Osteoblast (primary cell): ENCODE measurements around the gene UGT1A7. TPM values are rescaled to one million over a fixed set of nuclear protein-coding genes. Genes with fewer than 3 reads are reported as not detected.

ENCODE experiments used
- DNase-seq: peaks from one replicate; pipeline ENCODE4 v3.0.0; 2011; ENCODE audit warnings: low spot score, mixed read lengths; ENCODE audit not compliant: insufficient read length; ENCODE audit errors: missing footprints
- H2AFZ ChIP-seq: 2 replicates; pipeline ENCODE4 v1.6.0; 2011; ENCODE audit warnings: mild to moderate bottlenecking, low read length
- H3K27ac ChIP-seq: 2 replicates; pipeline ENCODE4 v1.5.1; 2011; ENCODE audit warnings: mild to moderate bottlenecking, low read depth, low read length, moderate library complexity
- H3K27me3 ChIP-seq: 2 replicates; pipeline ENCODE4 v1.6.0; 2012; ENCODE audit warnings: mild to moderate bottlenecking, control low read depth, inconsistent platforms, low read length, moderate library complexity; ENCODE audit not compliant: insufficient read depth
- H3K36me3 ChIP-seq: 2 replicates; pipeline ENCODE4 v1.5.1; 2011; ENCODE audit warnings: mild to moderate bottlenecking, low read length, control low read depth, moderate library complexity; ENCODE audit not compliant: insufficient read depth
- H3K4me1 ChIP-seq: 2 replicates; pipeline ENCODE4 v1.5.1; 2011; ENCODE audit warnings: mild to moderate bottlenecking, low read length, control low read depth, moderate library complexity; ENCODE audit not compliant: insufficient read depth
- H3K4me2 ChIP-seq: 2 replicates; pipeline ENCODE4 v1.6.0; 2011; ENCODE audit warnings: mild to moderate bottlenecking, low read length; ENCODE audit not compliant: insufficient read depth
- H3K4me3 ChIP-seq: fragments of 200-600 bp; sonication (generic); 3 replicates; pipeline ENCODE4 v1.5.1; 2012; ENCODE audit warnings: mild to moderate bottlenecking, low read length, inconsistent platforms; ENCODE audit not compliant: insufficient read depth
- H3K79me2 ChIP-seq: 2 replicates; pipeline ENCODE4 v1.6.0; 2012; ENCODE audit warnings: mild to moderate bottlenecking, low read length, control low read depth, inconsistent platforms; ENCODE audit not compliant: insufficient read depth
- H3K9me3 ChIP-seq: 2 replicates; pipeline ENCODE4 v1.5.1; 2011; ENCODE audit warnings: low read depth, low read length, control low read depth
- H4K20me1 ChIP-seq: 2 replicates; pipeline ENCODE4 v1.6.0; 2012; ENCODE audit warnings: mild to moderate bottlenecking, low read length, control low read depth; ENCODE audit not compliant: insufficient read depth
- total RNA-seq: library from RNA; depleted of rRNA; stranded (reverse); fragments of >200 nt; gene quantifications from 2 replicates; pipeline ENCODE4 v1.2.3, GENCODE V29; 2012
- TF ChIP-seq, protein P1 (sequence below): IDR thresholded peaks from 2 replicates; pipeline ENCODE4 v1.5.1; 2011; ENCODE audit warnings: mild to moderate bottlenecking, low read depth, low read length, moderate library complexity; ENCODE audit errors: extremely low read depth

Gene UGT1A7
- total RNA-seq, 1 donor = not detected

DNA sequence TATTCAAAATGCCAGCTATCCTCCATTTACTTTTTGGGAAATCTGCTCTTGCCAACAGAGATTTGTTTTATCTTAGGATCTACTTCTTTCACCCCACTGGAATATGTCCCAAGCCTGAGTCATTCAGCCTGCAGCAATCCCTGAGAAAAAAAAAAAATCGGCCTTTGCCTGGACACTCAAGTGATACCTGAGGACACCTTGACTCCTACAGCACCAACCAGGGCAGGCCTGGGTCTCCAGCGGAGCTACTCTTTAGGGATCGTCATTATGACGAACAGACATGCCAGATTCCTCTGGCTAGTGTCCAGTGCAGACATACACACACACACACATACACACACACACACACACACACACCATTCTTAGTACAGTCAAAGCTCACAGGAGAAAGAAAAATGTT lies 8.7 kb downstream of the UGT1A7 start:
- DNase-seq = no peak
- Histone ChIP-seq H3K4me1 (peaks cover 6% of the 10 kb centered on the region), H3K4me2 (no peak overlapping the region), H3K27ac (no peak overlapping the region), H3K9me3 (no peaks in the 10 kb centered on the region), H3K27me3 (peaks cover 8% of the 10 kb centered on the region), H3K4me3 (no peak overlapping the region), H4K20me1 (no peaks in the 10 kb centered on the region), H3K36me3 (no peaks in the 10 kb centered on the region), H3K79me2 (no peaks in the 10 kb centered on the region), H2AFZ (no peak overlapping the region)
- TF ChIP-seq, protein P1, sequence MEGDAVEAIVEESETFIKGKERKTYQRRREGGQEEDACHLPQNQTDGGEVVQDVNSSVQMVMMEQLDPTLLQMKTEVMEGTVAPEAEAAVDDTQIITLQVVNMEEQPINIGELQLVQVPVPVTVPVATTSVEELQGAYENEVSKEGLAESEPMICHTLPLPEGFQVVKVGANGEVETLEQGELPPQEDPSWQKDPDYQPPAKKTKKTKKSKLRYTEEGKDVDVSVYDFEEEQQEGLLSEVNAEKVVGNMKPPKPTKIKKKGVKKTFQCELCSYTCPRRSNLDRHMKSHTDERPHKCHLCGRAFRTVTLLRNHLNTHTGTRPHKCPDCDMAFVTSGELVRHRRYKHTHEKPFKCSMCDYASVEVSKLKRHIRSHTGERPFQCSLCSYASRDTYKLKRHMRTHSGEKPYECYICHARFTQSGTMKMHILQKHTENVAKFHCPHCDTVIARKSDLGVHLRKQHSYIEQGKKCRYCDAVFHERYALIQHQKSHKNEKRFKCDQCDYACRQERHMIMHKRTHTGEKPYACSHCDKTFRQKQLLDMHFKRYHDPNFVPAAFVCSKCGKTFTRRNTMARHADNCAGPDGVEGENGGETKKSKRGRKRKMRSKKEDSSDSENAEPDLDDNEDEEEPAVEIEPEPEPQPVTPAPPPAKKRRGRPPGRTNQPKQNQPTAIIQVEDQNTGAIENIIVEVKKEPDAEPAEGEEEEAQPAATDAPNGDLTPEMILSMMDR = no peak

GRCh38 chr2:233691443-233692433 lies 10.0 kb downstream of the UGT1A7 start:
- Histone ChIP-seq H3K79me2 (no peaks in the 10 kb centered on the region), H3K36me3 (no peaks in the 10 kb centered on the region), H3K9me3 (no peaks in the 10 kb centered on the region), H2AFZ (no peak overlapping the region), H3K4me1 (peaks cover 6% of the 10 kb centered on the region), H3K4me2 (no peak overlapping the region), H3K27me3 (peaks cover 8% of the 10 kb centered on the region), H4K20me1 (no peaks in the 10 kb centered on the region), H3K27ac (no peak overlapping the region), H3K4me3 (no peak overlapping the region)
- DNase-seq = no peak
- TF ChIP-seq, protein P1 = no peak

- no peaks in the 10 kb centered on the region for H3K79me2 ChIP-seq
- DNase-seq = no peak
- no peak within 1 kb of the TSS for H3K4me3 ChIP-seq
- H3K4me2 ChIP-seq = no peak within 1 kb of the TSS
- H4K20me1 ChIP-seq = no peaks in the 10 kb centered on the region
- no peak within 1 kb of the TSS for H3K27ac ChIP-seq
- TF ChIP-seq, protein P1 = no peak
- no peak within 1 kb of the TSS for H2AFZ ChIP-seq
- no peaks in the 10 kb centered on the region for H3K9me3 ChIP-seq
- H3K36me3 ChIP-seq = no peaks in the 10 kb centered on the region
- H3K4me1 ChIP-seq = peaks cover 6% of the 10 kb centered on the region
- H3K27me3 ChIP-seq = peaks cover 8% of the 10 kb centered on the region
Measured at GRCh38 chr2:233692648-233693047, 10.9 kb downstream of the UGT1A7 start, which contains the start of gene UGT1A6. Gene UGT1A6, plus strand, starts transcription at chr2:233692890. Its CDS starts 115 bp downstream, at chr2:233693005.

GRCh38 chr2:233693963-233694362 lies 12.3 kb downstream of the UGT1A7 start:
- no peak overlapping the region for H3K4me2 ChIP-seq
- no peaks in the 10 kb centered on the region for H4K20me1 ChIP-seq
- H3K4me3 ChIP-seq = no peak overlapping the region
- H2AFZ ChIP-seq = no peak overlapping the region
- no peak overlapping the region for H3K27ac ChIP-seq
- H3K27me3 ChIP-seq = peaks cover 8% of the 10 kb centered on the region
- no peaks in the 10 kb centered on the region for H3K36me3 ChIP-seq
- peaks cover 6% of the 10 kb centered on the region for H3K4me1 ChIP-seq
- DNase-seq = no peak
- TF ChIP-seq, protein P1 = no peak
- H3K9me3 ChIP-seq = no peaks in the 10 kb centered on the region
- H3K79me2 ChIP-seq = no peaks in the 10 kb centered on the region
